HL-60 (cell line): ENCODE measurements around the gene POMT2.

Experiments
- DNase-seq, 2 experiments: peaks; one replicate each; pipeline ENCODE4 v3.0.0-alpha.2; 2010 to 2020; ENCODE audit warnings: low read depth in 1 of 2, low spot score in 1 of 2
- H3K27ac ChIP-seq: fragments of 250-450 bp; sonication (Bioruptor Pico); replicated peaks from 2 replicates; pipeline ENCODE4 v1.5.1; 2020; ENCODE audit warnings: mild to moderate bottlenecking, moderate library complexity
- H3K27me3 ChIP-seq: fragments of 250-450 bp; sonication (Bioruptor Pico); 2 replicates; pipeline ENCODE4 v1.5.1; 2021; ENCODE audit warnings: mild to moderate bottlenecking, moderate library complexity; ENCODE audit not compliant: insufficient read depth, poor library complexity, severe bottlenecking
- H3K4me3 ChIP-seq: replicated peaks from 2 replicates; pipeline ENCODE4 v1.5.1; 2011; ENCODE audit warnings: mild to moderate bottlenecking, control low read depth, low read length; ENCODE audit not compliant: insufficient read depth
- CTCF ChIP-seq: IDR thresholded peaks from one replicate; pipeline ENCODE4 v1.5.1; 2011; ENCODE audit warnings: low read length, control low read depth, inconsistent platforms; ENCODE audit not compliant: insufficient read depth
- GABPA ChIP-seq: IDR thresholded peaks from 2 replicates; pipeline ENCODE4 v1.6.1; 2012; ENCODE audit warnings: low read depth
- POLR2AphosphoS5 ChIP-seq: IDR thresholded peaks from 2 replicates; pipeline ENCODE4 v1.6.1; 2012; ENCODE audit warnings: low read depth
- REST ChIP-seq: IDR thresholded peaks from 2 replicates; pipeline ENCODE4 v1.6.1; 2012; ENCODE audit warnings: low read depth; ENCODE audit not compliant: insufficient replicate concordance
- SPI1 ChIP-seq: IDR thresholded peaks from 2 replicates; pipeline ENCODE4 v1.6.1; 2012; ENCODE audit warnings: low read depth, mild to moderate bottlenecking, borderline replicate concordance

POMT2 gene

DNA sequence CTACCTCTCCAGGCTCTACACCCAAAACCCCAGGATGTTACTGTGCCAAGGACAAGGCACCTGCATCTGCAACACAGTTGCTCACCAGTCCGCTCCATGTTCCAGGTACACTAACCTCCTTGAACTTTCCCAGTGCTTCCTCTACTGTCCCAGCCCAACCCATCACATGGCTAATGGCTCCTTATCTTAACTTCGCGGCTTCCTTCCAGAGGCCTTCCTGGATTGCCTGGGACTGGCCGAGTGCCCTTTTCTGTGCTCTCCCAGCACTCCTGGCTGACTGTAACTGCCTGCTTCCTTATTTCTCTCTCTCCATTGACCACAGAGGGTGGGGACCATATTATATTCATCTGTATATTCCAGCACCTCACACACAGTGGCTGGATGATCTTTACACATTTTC, 20.9 kb downstream of the POMT2 start:
- no peak for DNase-seq
- TF ChIP-seq CTCF (no peak), POLR2AphosphoS5 (no peak), SPI1 (no peak), GABPA (no peak), REST (no peak)
- H3K27me3 ChIP-seq = no peaks in the 10 kb centered on the region
- H3K27ac ChIP-seq = no peak overlapping the region
- H3K4me3 ChIP-seq = no peak overlapping the region

DNA sequence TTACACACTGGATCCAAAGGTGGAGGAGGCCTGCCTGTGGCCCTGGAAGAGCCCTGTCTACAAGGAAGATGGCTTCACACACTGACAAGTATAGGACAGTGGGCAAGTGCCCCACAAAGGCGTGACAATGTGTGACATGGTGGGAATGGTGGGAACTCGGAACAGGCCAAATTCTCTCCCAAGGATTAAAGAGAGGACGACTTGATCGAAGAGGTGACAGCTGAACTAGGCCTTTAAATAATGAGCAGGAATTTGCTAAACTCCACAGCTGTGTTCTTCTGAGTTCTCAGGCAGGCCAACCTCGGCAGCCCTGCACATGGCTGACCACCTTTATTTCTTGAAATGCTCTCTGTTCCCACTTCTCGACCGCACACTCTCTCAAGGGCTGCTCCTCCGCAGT, 23.8 kb downstream of the POMT2 start:
- no peak for TF ChIP-seq POLR2AphosphoS5
- Histone ChIP-seq H3K27me3 (no peaks in the 10 kb centered on the region), H3K27ac (no peak overlapping the region), H3K4me3 (no peak overlapping the region)
- no peak for DNase-seq

DNA sequence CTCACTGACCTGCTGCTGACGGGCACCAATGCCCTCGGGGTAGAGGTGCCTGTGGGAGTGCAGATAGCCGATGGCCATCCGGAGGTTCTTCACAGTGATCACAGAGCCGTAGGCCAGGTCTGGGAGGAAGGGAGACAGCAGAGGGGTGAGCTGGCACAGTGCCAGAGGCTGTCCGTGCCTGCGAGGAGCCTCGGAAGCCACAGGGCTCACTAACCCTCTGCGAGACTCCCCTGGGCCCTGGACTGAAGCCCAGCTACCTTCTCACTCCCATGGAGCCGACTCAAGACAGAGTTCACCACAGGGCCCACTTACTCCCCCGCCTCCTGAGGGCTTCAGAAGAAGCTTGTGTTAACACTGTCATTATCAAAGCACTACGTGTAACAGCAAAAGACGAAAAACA, 24.5 kb downstream of the POMT2 start:
- no peak for DNase-seq
- H3K27ac ChIP-seq = no peak overlapping the region
- TF ChIP-seq SPI1 (no peak), REST (no peak), CTCF (no peak)
- no peak overlapping the region for H3K4me3 ChIP-seq
- H3K27me3 ChIP-seq = no peaks in the 10 kb centered on the region

DNA sequence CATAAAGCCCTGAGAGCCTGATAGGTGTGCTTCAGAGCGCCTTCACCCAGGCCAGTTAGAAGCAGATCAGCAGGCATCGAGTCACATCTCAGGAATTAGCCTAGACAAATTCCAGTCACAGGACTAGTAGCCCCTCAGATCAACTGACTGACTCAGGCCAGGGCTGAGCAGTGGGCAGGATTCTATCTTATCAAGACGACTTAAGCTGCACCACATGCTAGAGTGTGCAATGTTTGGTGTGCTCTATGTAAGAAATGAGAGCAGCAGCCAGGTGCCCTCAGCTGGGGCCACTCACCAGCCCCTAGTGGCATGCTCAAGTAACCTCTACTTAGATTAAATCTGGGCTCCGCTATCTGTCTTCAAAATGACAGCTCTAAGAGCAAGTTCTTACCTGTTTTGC, 30.0 kb downstream of the POMT2 start:
- H3K27me3 ChIP-seq = no peaks in the 10 kb centered on the region
- no peak for DNase-seq
- H3K27ac ChIP-seq = no peak overlapping the region
- TF ChIP-seq POLR2AphosphoS5 (no peak), SPI1 (no peak), REST (no peak), CTCF (no peak), GABPA (no peak)
- H3K4me3 ChIP-seq = no peak overlapping the region
